HepG2 (cell line): ENCODE data around the gene PLGRKT. TPM values are rescaled to one million over a fixed set of nuclear protein-coding genes. Genes with fewer than 3 reads are reported as not detected.
A peak's percentile ranks its signal among the peaks of the same experiment; 100 is the strongest.

Experiments used
- BRD4 ChIP-seq: sonication (generic); formaldehyde crosslinking; IDR thresholded peaks from 2 replicates; pipeline ENCODE4 v1.4.0; 2020; ENCODE audit warnings: missing genetic modification reagents
- CEBPB ChIP-seq: IDR thresholded peaks from 2 replicates; pipeline ENCODE4 v1.6.1; 2011; ENCODE audit warnings: low read depth, low read length, improper control_type of control experiment, borderline replicate concordance
- CEBPG ChIP-seq: IDR thresholded peaks from 2 replicates; pipeline ENCODE4 v1.6.1; 2016
- SP2 ChIP-seq: sonication (generic); formaldehyde crosslinking; IDR thresholded peaks from 2 replicates; pipeline ENCODE4 v1.5.1; 2020; ENCODE audit warnings: mild to moderate bottlenecking, missing genetic modification reagents
- ZBTB7B ChIP-seq: sonication (generic); formaldehyde crosslinking; IDR thresholded peaks from 2 replicates; pipeline ENCODE4 v1.4.0; 2020; ENCODE audit warnings: missing genetic modification reagents
- ZMYM3 ChIP-seq: sonication (generic); formaldehyde crosslinking; IDR thresholded peaks from 2 replicates; pipeline ENCODE4 v1.5.1; 2020; ENCODE audit warnings: mild to moderate bottlenecking, missing genetic modification reagents
- ZNF12 ChIP-seq: sonication (generic); formaldehyde crosslinking; IDR thresholded peaks from 2 replicates; pipeline ENCODE4 v1.5.0; 2020; ENCODE audit warnings: missing genetic modification reagents
- ZNF121 ChIP-seq: sonication (generic); formaldehyde crosslinking; IDR thresholded peaks from 2 replicates; pipeline ENCODE4 v1.5.0; 2020; ENCODE audit warnings: mild to moderate bottlenecking, missing genetic modification reagents
- ZNF607 ChIP-seq: sonication (generic); formaldehyde crosslinking; IDR thresholded peaks from 2 replicates; pipeline ENCODE4 v1.5.1; 2020; ENCODE audit warnings: missing genetic modification reagents, mild to moderate bottlenecking, borderline replicate concordance
- polyA plus RNA-seq, 8 experiments: library from polyadenylated mRNA; depleted of rRNA in 3 of 8; stranded (reverse) in 7 of 8; unstranded in 1 of 8; fragments of >200 nt; fragmentation: Illumina TruSeq in 4 of 8; extraction: Trizol in 4 of 8; gene quantifications; 2 replicates each; pipeline versions ENCODE4 v1.2.1 to v1.2.3, GENCODE V29; 2011 to 2016; ENCODE audit warnings: low read depth in 4 of 8, missing spikeins in 1 of 8, mixed read lengths in 1 of 8; ENCODE audit not compliant: insufficient read depth in 1 of 8
- total RNA-seq, 5 experiments: library from RNA; depleted of rRNA; stranded (reverse); fragments of >200 nt; fragmentation: Illumina TruSeq; extraction: Trizol; gene quantifications; 2 replicates each; pipeline ENCODE4 v1.2.3, GENCODE V29; 2016; ENCODE audit warnings: low read depth in 1 of 5
- TF ChIP-seq, protein P1 (sequence below): sonication (generic); formaldehyde crosslinking; IDR thresholded peaks from 2 replicates; pipeline ENCODE4 v1.4.0; 2020; ENCODE audit warnings: mild to moderate bottlenecking, missing genetic modification reagents
- TF ChIP-seq, protein P2 (sequence below): sonication (generic); formaldehyde crosslinking; IDR thresholded peaks from 2 replicates; pipeline ENCODE4 v1.4.0; 2020; ENCODE audit warnings: missing genetic modification reagents
- TF ChIP-seq, protein P3 (sequence below): sonication (generic); formaldehyde crosslinking; conservative IDR thresholded peaks from 2 replicates; pipeline ENCODE4 v1.4.0; 2020; ENCODE audit warnings: missing genetic modification reagents
- TF ChIP-seq, protein P4 (sequence below): sonication (generic); formaldehyde crosslinking; IDR thresholded peaks from 2 replicates; pipeline ENCODE4 v1.4.0; 2020; ENCODE audit warnings: missing genetic modification reagents
- TF ChIP-seq, protein P5 (sequence below), 2 experiments: sonication (generic) in 1 of 2; formaldehyde crosslinking in 1 of 2; IDR thresholded peaks; 2 replicates each; pipeline versions ENCODE4 v1.4.0 to v1.6.1; 2018 to 2020; ENCODE audit warnings: missing genetic modification reagents in 2 of 2, borderline replicate concordance in 1 of 2, low read depth in 1 of 2, mild to moderate bottlenecking in 1 of 2, missing biosample characterization in 1 of 2
- TF ChIP-seq, protein P6 (sequence below): sonication (generic); formaldehyde crosslinking; IDR thresholded peaks from 2 replicates; pipeline ENCODE4 v1.8.0; 2022; ENCODE audit warnings: missing genetic modification reagents, mild to moderate bottlenecking, inconsistent platforms, borderline replicate concordance
- TF ChIP-seq, protein P7 (sequence below): sonication (generic); formaldehyde crosslinking; IDR thresholded peaks from 2 replicates; pipeline ENCODE4 v1.5.0; 2020; ENCODE audit warnings: missing genetic modification reagents

PLGRKT gene
- total and polyA plus RNA-seq, 2 of the 13 experiments (the other 11 are each of a cell fraction or from before 2014, with no cell fraction given): 5.0 to 15.8 TPM

DNA sequence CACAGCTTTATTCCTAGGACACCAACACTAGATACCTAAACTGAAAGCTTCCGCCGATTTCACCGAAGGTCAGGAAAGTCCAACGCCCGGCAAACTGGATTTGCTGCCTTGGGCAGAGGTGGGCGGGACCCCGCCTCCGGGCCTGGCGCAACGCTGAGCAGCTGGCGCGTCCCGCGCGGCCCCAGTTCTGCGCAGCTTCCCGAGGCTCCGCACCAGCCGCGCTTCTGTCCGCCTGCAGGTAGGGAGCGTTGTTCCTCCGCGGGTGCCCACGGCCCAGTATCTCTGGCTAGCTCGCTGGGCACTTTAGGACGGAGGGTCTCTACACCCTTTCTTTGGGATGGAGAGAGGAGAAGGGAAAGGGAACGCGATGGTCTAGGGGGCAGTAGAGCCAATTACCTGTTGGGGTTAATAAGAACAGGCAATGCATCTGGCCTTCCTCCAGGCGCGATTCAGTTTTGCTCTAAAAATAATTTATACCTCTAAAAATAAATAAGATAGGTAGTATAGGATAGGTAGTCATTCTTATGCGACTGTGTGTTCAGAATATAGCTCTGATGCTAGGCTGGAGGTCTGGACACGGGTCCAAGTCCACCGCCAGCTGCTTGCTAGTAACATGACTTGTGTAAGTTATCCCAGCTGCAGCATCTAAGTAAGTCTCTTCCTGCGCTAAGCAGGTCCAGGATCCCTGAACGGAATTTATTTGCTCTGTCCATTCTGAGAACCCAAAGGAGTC lies 12.8 kb upstream of the PLGRKT start, which contains the start of gene CD274 (continued):
- TF ChIP-seq ZBTB7B: peak; percentile 51; the same call in 1 of the 2 replicates
- TF ChIP-seq ZNF12 (CRISPR knock-in tag): no peak
- TF ChIP-seq, protein P1, sequence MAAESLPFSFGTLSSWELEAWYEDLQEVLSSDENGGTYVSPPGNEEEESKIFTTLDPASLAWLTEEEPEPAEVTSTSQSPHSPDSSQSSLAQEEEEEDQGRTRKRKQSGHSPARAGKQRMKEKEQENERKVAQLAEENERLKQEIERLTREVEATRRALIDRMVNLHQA (CRISPR knock-in tag): no peak
- TF ChIP-seq, protein P2, sequence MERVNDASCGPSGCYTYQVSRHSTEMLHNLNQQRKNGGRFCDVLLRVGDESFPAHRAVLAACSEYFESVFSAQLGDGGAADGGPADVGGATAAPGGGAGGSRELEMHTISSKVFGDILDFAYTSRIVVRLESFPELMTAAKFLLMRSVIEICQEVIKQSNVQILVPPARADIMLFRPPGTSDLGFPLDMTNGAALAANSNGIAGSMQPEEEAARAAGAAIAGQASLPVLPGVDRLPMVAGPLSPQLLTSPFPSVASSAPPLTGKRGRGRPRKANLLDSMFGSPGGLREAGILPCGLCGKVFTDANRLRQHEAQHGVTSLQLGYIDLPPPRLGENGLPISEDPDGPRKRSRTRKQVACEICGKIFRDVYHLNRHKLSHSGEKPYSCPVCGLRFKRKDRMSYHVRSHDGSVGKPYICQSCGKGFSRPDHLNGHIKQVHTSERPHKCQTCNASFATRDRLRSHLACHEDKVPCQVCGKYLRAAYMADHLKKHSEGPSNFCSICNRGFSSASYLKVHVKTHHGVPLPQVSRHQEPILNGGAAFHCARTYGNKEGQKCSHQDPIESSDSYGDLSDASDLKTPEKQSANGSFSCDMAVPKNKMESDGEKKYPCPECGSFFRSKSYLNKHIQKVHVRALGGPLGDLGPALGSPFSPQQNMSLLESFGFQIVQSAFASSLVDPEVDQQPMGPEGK (CRISPR knock-in tag): peak; percentile 51
- 0 out of 2 replicates have a peak, but pooled peaks have one; percentile 14 for TF ChIP-seq ZNF121
- TF ChIP-seq CEBPG (CRISPR knock-in tag): peak; percentile 74
- peak; percentile 64 for TF ChIP-seq SP2 (CRISPR knock-in tag)
- no peak for TF ChIP-seq BRD4
- TF ChIP-seq CEBPB: peak; percentile 83; the same call in 1 of the 2 replicates
- TF ChIP-seq, protein P3, sequence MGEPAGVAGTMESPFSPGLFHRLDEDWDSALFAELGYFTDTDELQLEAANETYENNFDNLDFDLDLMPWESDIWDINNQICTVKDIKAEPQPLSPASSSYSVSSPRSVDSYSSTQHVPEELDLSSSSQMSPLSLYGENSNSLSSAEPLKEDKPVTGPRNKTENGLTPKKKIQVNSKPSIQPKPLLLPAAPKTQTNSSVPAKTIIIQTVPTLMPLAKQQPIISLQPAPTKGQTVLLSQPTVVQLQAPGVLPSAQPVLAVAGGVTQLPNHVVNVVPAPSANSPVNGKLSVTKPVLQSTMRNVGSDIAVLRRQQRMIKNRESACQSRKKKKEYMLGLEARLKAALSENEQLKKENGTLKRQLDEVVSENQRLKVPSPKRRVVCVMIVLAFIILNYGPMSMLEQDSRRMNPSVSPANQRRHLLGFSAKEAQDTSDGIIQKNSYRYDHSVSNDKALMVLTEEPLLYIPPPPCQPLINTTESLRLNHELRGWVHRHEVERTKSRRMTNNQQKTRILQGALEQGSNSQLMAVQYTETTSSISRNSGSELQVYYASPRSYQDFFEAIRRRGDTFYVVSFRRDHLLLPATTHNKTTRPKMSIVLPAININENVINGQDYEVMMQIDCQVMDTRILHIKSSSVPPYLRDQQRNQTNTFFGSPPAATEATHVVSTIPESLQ (CRISPR knock-in tag): no peak
- TF ChIP-seq, protein P4, sequence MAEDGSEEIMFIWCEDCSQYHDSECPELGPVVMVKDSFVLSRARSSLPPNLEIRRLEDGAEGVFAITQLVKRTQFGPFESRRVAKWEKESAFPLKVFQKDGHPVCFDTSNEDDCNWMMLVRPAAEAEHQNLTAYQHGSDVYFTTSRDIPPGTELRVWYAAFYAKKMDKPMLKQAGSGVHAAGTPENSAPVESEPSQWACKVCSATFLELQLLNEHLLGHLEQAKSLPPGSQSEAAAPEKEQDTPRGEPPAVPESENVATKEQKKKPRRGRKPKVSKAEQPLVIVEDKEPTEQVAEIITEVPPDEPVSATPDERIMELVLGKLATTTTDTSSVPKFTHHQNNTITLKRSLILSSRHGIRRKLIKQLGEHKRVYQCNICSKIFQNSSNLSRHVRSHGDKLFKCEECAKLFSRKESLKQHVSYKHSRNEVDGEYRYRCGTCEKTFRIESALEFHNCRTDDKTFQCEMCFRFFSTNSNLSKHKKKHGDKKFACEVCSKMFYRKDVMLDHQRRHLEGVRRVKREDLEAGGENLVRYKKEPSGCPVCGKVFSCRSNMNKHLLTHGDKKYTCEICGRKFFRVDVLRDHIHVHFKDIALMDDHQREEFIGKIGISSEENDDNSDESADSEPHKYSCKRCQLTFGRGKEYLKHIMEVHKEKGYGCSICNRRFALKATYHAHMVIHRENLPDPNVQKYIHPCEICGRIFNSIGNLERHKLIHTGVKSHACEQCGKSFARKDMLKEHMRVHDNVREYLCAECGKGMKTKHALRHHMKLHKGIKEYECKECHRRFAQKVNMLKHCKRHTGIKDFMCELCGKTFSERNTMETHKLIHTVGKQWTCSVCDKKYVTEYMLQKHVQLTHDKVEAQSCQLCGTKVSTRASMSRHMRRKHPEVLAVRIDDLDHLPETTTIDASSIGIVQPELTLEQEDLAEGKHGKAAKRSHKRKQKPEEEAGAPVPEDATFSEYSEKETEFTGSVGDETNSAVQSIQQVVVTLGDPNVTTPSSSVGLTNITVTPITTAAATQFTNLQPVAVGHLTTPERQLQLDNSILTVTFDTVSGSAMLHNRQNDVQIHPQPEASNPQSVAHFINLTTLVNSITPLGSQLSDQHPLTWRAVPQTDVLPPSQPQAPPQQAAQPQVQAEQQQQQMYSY (CRISPR knock-in tag): peak; percentile 77
- TF ChIP-seq, protein P5, sequence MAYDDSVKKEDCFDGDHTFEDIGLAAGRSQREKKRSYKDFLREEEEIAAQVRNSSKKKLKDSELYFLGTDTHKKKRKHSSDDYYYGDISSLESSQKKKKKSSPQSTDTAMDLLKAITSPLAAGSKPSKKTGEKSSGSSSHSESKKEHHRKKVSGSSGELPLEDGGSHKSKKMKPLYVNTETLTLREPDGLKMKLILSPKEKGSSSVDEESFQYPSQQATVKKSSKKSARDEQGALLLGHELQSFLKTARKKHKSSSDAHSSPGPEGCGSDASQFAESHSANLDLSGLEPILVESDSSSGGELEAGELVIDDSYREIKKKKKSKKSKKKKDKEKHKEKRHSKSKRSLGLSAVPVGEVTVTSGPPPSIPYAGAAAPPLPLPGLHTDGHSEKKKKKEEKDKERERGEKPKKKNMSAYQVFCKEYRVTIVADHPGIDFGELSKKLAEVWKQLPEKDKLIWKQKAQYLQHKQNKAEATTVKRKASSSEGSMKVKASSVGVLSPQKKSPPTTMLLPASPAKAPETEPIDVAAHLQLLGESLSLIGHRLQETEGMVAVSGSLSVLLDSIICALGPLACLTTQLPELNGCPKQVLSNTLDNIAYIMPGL (CRISPR knock-in tag; IDR thresholded peaks at IDR 0.05; ENCODE audit: borderline replicate concordance in 1 of 2, low read depth in 1 of 2): peak; percentile 76 to 81; a peak in 3 of 4 replicates
- TF ChIP-seq, protein P6, sequence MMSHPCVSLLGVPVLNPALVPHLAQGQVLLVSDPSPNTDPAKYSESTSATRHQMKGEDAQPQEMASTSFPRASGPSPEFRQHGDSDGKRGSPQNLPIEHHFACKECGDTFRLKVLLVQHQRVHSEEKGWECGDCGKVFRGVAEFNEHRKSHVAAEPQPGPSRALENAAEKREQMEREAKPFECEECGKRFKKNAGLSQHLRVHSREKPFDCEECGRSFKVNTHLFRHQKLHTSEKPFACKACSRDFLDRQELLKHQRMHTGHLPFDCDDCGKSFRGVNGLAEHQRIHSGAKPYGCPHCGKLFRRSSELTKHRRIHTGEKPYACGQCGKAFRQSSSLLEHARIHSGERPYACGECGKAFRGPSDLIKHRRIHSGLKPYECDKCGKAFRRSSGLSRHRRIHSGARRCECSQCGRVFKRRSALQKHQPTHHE (CRISPR knock-in tag): peak; percentile 59; the same call in 1 of the 2 replicates
- TF ChIP-seq, protein P7, sequence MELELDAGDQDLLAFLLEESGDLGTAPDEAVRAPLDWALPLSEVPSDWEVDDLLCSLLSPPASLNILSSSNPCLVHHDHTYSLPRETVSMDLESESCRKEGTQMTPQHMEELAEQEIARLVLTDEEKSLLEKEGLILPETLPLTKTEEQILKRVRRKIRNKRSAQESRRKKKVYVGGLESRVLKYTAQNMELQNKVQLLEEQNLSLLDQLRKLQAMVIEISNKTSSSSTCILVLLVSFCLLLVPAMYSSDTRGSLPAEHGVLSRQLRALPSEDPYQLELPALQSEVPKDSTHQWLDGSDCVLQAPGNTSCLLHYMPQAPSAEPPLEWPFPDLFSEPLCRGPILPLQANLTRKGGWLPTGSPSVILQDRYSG (CRISPR knock-in tag): no peak
- peak; percentile 71 for TF ChIP-seq ZMYM3 (CRISPR knock-in tag)
- peak; percentile 66; the same call in 1 of the 2 replicates for TF ChIP-seq ZNF607
